Mesenteric fat pad (tissue), 1 donor: ENCODE results near the gene ROBO1. TPM values are rescaled to one million over a fixed set of nuclear protein-coding genes. Genes with fewer than 3 reads are reported as not detected.

ENCODE experiments used
- DNase-seq: peaks from one replicate; pipeline ENCODE4 v3.0.0-alpha.2; 2020; ENCODE audit warnings: low spot score
- total RNA-seq: library from RNA; stranded (reverse); fragmentation: NEBNext Ultra II Directional; extraction: Animal tissue kit (Norgen Biotek cat#: 25700); gene quantifications from one replicate; pipeline ENCODE4 v1.2.1, GENCODE V29; 2021
- donor health status: DM: yes; HTN: yes; CAD: no.

Gene ROBO1
- total RNA-seq, 1 donor from 2014 or later = 7.1 TPM

DNA sequence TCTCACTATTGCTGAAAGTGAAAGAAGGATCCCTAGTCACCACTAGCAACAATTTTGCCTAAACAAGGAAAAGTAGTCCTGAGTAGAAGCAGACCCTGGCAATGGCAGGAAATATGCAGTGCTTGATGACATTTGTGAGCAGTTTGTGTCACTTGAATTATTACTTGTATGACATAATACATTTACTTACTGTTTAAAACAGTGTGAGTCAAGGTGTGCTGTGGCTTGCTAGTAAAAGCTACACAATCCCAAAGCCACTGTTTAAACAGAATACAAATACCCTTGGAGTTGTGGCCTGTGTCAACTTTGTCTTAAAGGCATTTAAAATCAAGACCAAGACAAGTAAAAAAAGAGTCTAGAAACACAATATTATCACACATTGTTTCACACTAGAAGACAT lies 775.4 kb downstream of the ROBO1 start:
- no peak for DNase-seq

DNA sequence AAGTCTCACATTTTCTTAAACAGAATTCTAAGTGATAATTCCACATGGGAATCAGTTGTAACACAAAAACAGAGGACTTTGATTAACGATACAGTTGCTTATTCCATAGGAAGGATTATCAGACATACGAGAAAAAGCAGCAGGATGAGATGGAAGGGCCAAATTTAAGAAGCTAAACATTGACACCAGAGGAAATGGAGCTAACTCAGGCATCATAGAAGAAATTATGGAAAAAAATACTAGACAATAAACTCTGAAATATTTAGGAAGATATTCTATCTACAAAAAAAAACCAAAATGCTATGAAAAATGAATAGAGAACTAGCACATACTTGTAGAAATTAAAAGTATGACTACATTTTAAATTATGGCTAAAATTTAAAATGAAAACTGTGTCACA lies 776.1 kb downstream of the ROBO1 start:
- DNase-seq = no peak

DNA sequence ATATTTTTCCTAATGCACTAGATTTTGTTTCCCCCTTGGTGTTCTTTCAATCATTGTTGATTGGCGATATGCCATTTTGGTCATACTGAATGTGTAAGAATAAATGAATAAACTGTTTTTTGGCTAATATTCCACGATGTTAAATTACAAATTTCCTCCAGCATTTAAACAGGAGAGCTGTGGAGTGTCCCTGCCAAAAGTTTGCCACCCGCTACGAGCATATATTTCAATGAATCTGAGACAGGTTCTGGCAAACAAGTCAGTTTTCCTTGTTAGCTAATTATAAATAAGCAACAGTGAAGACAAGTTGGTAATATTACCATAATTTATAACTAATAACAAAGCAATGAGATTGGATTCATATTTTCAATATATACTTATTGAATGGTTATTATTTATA lies 777.6 kb downstream of the ROBO1 start:
- DNase-seq = no peak

DNA sequence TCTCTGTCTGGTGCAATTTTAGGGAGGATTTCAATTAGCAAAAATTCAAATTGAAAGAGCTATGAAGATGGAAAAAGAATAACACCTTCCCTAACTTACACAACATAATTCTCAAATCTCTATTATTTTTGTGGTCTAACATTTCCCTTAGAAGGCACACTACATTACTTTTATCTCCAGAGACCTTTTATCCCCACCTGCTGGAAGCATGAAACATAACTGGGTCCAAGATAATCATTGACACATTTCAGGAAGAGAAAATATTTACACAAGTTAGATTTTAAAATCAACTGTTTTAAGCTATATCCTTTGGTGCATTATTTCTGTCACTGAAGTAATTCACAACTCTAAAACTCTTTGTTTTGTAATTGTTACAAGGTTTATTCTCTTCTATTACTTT lies 779.5 kb downstream of the ROBO1 start:
- no peak for DNase-seq

DNA sequence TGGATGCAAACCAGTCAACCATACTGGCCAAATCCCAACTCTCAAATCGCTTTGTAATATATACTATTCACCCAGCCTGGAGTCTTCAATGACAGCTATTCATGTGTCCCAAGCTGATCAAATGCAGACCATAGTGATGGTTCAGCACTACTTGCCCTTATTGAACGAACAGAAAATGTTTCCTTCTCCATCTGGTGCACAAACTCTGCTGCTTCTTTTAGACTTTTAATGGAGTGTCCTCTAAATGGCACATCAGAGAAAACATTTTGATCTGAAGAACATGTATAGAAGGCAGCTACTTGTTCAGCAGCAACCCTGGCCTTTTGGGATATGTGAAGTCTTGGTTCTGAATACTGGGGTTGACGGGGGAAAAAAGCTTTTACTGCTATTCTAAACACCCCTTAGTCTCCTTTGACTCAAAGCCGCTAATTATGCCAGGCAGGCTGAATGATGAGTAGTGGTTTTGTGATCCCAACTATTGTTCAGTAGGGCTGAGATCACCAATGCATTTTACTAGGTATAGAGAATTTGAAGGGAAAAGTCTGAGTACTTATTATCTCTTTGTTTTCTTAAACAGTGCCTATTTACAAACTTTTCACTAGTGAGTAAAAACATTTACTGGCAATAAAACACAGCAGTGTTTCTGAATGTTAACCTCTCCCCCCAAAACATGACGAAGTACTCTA lies 781.2 kb downstream of the ROBO1 start:
- no peak for DNase-seq

DNA sequence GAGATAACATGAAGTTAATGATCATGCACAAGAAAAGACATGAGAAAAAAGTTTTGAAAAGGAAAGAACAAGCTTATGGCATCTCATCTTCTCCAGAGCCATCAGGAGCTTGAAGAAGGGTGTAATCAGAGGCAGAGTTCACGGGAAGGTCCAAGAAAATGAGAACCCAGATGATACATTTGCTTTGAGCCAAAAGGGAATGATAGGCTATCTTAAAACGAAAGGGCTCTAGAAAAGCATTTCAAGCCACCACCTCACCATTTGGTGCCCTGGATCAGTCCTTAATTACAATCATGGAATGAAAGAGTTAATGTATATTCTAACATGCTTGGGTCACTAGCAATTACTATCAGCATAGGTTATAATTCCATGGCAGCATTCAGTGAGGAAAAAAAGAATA lies 781.8 kb downstream of the ROBO1 start:
- no peak for DNase-seq

DNA sequence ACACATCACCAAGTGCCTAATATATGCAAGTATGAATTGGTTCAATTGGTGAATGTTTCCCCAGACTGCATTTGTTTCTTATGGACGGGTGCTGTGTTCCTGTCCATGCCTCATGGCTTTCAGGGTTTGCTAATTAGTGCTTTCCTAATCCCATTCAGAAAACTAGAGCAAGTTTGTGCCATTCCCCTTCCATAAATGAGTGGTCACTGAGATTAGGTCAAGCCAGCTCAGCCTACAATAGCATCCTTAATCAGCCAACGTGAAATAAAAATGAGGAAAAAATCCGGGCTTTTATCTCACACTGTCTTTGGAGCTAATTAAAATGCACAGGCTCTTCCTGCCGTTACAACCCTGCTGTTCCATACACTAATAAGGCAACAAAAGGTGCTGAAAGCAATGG lies 788.8 kb downstream of the ROBO1 start:
- no peak for DNase-seq

DNA sequence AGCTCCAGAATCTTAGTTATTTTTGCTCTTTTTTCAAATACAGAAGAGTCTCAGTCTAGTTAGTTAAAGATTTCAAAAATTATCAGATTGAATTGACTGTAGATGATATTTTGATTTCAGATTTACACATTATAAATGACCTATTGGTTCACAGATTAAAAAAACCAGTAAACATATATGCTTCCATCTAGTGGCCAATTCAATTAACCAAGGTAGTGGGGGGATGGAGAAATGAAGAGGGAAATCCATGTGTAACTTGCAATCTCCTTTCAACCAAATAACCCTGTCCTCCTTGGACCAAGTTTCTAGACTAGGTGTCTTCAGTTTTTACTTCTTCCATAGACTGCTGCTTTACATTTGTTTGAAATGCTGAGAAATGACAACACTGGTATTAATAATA lies 789.8 kb downstream of the ROBO1 start:
- DNase-seq = no peak

DNA sequence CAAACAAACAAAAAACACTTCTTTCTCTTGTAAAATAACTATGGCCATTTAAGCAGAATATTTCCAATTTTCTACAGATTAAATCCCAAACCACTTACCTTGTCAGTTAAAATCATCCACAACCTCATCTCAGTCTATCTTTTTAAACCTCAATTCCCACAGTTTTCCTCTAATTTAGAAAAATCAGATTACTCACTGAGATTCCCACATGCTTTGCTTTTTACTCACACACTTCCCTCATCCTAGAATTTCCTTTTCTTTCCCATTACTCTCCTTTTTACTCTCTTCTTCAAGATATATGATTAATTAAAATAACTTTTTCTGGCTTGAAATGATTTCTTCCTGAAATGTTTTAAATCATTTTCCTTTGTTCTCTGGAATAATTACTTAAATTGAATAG lies 790.7 kb downstream of the ROBO1 start:
- no peak for DNase-seq

DNA sequence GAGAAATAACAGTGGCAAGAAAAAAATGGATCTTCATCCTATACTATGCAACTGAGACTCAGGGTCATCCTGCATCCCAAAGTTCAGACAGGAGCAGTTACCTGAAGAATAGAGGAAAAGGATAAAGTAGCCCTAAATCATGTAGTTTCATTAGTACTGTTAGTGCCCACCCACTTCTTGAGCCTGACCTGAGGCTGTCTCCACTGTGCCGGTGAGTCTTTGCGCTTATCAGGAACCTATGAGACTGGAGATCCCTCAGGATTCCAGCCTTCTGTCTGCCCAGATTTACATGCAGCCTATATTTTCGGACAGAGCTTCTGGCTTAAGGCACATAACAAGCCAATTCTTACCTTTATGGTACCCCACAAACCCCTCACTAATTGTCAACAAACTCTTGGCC lies 791.6 kb downstream of the ROBO1 start:
- DNase-seq = no peak

DNA sequence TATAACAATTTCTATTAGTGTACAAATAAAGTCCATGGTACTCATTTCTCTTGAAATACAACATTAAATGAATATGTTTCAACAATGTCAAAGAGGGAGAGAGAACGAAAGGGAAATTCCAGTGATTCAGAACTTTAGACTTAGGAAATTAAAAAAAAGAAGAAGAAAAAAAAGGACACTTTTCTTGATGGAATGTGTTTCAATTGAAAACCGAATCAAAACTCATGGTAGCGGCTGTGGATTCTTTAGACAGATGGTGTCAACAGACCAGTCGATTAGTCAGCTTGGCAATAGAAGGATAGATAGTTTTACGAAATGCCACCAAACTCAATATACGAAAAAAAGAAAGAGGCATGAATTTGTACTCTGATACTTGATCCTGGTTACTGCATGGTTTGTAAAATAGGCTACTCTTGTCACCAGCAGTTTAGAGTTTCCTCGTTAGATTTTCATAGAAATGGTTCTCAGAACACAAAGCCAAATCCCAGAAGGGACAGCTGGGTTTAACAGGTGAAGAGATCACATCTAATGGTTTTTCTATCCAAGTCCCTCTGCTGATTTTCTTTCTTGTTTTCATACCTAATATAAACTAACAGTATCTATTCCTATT lies 793.5 kb downstream of the ROBO1 start:
- DNase-seq = no peak

DNA sequence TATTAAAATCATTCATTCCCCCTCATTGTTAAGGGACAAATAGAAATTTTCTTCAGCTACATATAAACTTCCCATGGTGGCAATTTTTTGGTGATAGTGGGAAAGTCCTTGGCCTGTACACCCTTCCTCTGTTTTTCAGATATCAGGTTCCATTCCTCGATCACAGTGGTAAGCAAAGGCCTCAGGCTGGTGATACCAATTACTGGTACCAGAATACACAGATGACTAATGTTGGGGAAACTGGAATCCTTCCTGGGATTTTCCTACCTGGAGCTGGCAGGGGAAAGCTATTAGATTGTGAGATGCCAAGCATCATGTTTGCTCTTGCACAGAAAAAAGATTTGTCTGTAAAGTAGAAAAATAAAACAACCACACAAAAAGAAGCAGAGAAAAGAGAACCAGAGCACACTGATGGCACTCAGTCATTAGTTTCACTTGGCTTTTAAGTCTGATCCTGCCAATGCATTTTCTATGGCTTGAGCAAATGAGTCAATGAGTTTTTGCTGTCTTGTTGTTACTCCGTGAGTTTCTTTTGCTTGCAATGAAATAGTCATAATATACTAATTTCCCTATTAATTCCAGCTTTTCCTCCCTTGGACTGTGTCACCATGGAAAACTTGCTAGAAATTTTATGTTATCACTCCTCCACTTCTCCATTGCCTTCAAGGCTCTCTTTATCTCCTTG lies 795.0 kb downstream of the ROBO1 start:
- DNase-seq = no peak

DNA sequence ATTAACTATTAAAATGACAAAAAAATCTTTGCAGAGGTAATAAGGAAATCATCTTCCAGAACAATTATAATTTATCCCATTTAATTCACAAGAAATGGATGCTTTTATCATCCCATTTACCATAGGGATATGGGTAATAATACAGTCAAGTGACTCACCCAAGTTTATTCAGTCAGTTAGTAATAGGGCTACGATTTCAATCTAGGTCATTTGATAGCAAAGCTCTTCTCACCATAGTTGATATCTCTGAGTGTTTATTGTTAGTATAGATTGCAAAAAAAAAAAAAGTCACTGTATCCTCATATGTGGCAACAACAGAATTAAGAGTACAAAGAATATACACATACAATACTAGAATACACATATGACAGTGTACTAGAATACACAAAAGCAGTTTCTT lies 797.1 kb downstream of the ROBO1 start:
- no peak for DNase-seq

DNA sequence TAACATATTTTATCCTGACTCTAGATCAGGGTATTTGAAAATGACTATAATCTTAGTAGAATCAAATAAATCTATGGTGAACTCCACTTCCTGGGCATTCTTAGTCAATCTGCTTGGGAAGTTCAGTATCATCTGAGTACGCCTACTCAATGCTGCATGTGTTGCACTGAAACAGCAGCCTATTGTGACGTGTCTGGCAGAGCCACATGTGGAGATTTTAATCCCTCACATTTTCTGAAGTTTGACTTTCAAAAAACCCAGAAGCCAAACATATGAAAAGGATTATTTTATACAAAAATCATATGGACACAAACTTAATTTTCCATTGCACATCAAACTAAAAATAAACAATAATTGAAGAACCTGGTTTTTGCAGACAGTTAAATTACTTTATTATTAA lies 798.3 kb downstream of the ROBO1 start:
- DNase-seq = no peak

DNA sequence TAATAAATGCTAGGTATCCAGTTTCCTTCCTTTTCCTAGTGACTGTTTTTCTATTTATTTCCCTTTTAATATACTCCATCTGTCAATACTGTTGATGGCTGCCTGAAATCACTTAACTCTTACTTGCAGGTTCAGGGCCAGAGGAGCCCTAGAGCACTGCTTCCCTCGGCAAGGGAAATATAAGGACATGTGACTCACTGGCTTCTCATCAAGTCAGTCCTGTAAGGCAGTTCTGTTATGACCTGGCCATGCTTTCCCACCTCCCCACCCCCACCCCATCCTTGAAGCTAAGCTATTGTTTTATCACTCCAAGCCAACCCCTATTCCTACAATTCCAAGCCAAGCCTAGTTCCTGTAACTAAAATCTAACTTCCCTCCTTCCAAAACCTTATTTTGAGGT lies 800.7 kb downstream of the ROBO1 start:
- DNase-seq = no peak

DNA sequence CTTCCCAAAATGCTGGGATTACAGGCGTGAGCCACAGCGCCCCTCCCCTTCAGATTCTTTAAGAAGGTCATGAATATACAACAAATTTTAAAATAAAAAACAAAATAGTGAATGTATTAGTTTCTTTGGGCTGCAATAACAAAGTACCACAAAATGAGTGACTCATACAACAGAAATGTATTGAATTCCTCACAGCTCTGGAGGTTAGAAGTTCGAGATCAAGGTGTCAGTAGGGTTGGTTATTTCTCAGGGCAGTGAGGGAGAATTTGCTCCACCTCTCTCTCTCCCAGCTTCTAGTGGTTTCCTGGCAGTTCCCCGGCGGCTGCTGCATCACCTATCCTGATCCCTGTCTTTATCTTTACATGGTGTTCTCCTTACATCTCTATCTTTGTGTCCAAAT lies 804.0 kb downstream of the ROBO1 start:
- DNase-seq = no peak

DNA sequence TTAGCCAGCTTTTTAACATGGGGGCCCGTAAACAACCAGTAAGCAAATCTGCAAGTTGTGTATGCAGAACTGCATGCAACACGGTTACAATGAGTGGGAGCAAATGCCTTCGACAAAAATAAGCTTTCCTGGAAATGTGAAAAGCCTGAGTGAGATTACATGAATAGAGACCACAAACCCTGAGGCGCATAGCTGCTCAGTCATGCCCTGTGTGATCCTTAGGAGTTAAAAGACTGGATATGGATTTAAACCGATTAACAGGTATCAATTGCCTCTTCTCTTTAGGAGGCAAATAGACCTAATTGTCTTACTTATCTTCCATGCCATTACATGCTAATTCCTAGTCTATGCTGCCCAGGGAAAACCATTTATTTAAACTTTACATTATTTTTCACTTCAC lies 810.3 kb downstream of the ROBO1 start:
- DNase-seq = no peak

DNA sequence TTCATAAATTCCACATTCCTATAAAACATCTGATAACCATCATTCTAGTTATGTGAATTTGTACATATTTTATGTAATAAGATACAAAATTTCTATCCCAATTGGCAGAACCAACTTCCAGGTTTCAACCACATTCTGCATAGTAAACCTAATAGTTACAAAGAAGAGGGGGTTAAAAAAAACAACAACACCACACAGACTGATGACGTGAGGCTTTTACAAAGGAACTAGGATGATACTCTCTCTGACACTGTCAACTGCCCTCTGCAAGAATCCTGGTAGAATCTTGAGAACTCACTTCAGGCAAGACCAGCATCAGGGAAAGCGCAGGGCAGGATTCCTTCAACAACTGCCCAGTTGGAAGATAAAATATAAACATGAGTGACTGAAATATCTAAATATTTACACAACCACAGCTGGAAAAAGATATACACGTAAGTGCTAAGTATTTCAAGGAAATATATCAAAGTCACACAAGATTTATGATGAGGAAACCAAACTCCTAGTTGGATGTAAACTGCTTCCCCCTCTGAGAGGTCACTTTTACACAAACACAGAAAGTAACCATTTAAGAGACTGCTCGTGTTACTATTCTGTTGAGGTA lies 816.4 kb downstream of the ROBO1 start:
- DNase-seq = no peak

DNA sequence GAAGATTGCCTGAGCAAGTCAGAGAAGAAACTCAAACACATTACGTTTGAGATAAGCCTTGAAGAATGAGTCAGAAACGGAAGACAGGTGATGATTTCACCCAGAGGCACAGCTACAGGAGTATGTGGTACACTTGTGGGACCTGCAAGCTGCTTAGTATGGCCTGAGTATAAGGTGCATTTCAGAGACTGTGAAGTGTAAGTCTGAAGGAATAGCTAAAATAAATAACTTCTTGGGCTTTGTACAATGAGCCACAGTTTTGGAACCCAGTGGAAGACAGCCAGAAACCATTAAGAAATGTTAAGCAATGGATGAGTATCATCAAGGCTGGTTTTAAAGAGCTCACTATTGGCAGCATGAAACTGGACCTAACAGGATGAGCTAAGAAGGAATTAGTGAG lies 826.2 kb downstream of the ROBO1 start:
- DNase-seq = no peak

DNA sequence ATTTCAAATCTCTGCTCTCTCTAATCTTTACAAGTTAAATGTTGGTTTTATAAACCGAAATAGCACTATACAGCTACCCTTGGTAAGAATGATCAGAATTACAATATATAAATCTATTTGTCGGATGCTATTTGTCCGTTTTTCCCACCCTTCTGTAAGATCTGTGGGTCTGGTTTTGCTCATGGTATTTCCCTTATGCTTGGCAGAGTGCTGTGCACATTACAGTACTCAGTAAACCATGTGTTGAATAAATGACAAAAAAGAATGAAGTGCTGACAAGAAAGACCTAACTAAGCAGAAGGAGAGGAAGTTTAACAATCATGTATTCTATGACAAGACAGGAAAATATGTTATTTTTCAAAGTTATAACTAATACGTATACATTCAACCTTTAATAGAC lies 827.2 kb downstream of the ROBO1 start:
- no peak for DNase-seq

DNA sequence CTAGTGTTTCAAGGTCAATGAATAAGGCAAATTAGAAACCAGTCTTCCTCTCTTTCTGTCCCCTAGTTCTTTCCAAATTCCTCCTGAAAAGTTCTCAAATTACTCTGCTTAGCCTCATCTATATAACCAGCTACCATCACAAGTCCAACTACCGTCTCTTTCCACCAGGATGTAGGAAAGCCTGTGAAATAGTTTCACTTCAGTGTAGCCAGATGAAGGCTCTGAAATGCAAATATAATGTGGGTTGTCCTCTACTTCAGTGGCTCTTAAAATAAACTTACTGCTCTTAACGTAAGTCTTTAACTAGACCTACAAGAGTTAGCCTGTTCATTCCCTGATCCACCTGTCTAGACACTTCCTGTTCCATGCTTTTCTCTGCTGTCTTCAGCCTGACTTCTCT lies 827.7 kb downstream of the ROBO1 start:
- no peak for DNase-seq

DNA sequence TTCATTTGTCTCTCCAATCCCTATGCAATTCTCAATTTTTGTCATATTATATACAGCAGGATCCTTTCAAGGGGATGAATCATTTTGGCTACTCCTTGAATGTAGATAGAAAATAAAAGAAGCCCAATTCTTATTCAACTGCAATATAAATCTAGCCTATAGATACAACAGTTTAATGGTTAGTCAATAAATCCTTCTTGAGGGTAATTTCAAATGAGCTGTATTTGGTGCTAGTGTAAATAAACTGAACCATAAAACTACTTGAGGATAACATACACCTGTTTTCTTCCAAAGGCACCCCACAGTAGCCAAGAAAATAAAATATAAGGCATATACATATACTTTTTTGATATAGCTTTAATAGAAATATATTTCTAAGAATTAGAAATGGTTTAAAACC lies 830.3 kb downstream of the ROBO1 start:
- no peak for DNase-seq

DNA sequence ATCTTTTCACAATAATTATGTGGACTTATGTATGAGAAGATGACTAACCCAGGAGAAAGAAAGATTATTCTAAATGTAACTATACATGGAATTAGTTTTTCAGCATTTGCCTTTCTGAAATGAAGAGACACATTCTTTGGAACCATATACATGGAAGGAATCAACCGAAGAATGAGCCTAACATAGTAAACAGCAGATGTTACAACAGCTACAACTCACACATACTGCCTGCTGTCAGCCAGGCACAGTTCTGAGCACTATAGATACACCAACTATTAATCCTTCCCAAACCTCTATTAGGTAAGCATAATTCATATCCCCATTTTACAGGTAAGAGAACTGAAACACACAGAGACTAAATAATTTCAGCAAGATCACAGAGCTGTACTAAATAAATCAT lies 840.0 kb downstream of the ROBO1 start:
- no peak for DNase-seq
